ENCODE results near the gene SHISA9.

The SHISA9 gene

GRCh38 chr16:13120091-13120490 lies 218.7 kb downstream of the SHISA9 start:
- TF ChIP-seq, protein P1, sequence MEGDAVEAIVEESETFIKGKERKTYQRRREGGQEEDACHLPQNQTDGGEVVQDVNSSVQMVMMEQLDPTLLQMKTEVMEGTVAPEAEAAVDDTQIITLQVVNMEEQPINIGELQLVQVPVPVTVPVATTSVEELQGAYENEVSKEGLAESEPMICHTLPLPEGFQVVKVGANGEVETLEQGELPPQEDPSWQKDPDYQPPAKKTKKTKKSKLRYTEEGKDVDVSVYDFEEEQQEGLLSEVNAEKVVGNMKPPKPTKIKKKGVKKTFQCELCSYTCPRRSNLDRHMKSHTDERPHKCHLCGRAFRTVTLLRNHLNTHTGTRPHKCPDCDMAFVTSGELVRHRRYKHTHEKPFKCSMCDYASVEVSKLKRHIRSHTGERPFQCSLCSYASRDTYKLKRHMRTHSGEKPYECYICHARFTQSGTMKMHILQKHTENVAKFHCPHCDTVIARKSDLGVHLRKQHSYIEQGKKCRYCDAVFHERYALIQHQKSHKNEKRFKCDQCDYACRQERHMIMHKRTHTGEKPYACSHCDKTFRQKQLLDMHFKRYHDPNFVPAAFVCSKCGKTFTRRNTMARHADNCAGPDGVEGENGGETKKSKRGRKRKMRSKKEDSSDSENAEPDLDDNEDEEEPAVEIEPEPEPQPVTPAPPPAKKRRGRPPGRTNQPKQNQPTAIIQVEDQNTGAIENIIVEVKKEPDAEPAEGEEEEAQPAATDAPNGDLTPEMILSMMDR (IDR thresholded peaks at IDR 0.05): no peak
- TF ChIP-seq ZFX (IDR thresholded peaks at IDR 0.05; ENCODE audit: borderline replicate concordance): no peak
- H3K27ac ChIP-seq: no peak overlapping the region

GRCh38 chr16:13120557-13120956 lies 219.2 kb downstream of the SHISA9 start:
- H3K27ac ChIP-seq: no peak overlapping the region

DNA sequence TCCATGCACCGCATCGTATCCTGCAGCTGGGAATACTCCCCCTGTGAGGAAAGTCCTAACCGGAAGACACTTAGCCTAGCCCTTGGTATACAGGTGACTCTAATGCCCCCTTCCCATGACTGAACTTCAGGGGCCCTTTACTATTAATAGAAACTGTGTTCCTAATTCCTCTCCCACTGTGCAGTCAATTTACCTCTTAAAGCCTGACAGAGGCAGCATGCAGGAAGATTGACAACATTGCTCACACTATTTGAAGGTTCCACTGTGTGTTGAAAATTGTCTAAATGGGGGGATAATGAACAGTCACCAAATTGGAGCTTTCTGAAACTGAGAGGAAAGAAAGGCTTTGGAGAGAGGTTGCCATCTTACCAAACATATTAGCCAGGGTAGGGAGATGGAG lies 222.6 kb downstream of the SHISA9 start:
- TF ChIP-seq ZFX (IDR thresholded peaks at IDR 0.05; ENCODE audit: borderline replicate concordance): no peak
- TF ChIP-seq, protein P1 (IDR thresholded peaks at IDR 0.05): no peak

More at GRCh38 chr16:13120557-13120956, 219.2 kb downstream of the SHISA9 start:
- no peak for TF ChIP-seq ZFX (IDR thresholded peaks at IDR 0.05; ENCODE audit: borderline replicate concordance)
- TF ChIP-seq, protein P1 (IDR thresholded peaks at IDR 0.05): no peak

GRCh38 chr16:13127144-13127543 lies 225.7 kb downstream of the SHISA9 start:
- no peak for TF ChIP-seq ZFX (IDR thresholded peaks at IDR 0.05; ENCODE audit: borderline replicate concordance)
- TF ChIP-seq, protein P1 (IDR thresholded peaks at IDR 0.05): no peak
- H3K27ac ChIP-seq: no peak overlapping the region

More for the DNA sequence above, 222.6 kb downstream of the SHISA9 start:
- H3K27ac ChIP-seq: no peak overlapping the region

- no peak overlapping the region for H3K27ac ChIP-seq
- TF ChIP-seq, protein P1 (IDR thresholded peaks at IDR 0.05): no peak
- no peak for TF ChIP-seq ZFX (IDR thresholded peaks at IDR 0.05; ENCODE audit: borderline replicate concordance)
Observed at GRCh38 chr16:13130586-13130985, 229.2 kb downstream of the SHISA9 start.

DNA sequence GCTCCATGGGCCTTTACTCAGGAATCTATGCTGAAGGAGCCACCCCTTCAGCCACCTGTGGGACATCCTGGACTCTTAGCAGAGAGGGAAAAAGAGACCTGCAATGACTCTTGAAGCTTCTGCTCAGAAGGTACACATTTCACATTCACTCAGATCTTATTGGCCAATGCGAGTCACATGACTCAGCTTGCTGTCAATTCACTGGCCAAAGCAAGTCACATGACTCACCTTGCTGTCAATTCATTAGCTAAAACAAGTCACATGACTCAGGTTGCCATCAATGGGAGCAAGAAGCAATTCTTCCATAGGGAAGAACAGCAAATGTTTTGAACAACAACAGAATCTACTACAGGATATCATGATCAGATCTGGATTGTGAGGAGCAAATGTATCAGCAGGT lies 233.4 kb downstream of the SHISA9 start:
- H3K27ac ChIP-seq: no peak overlapping the region
- TF ChIP-seq, protein P1 (IDR thresholded peaks at IDR 0.05): no peak
- no peak for TF ChIP-seq ZFX (IDR thresholded peaks at IDR 0.05; ENCODE audit: borderline replicate concordance)

- no peak for TF ChIP-seq ZFX (IDR thresholded peaks at IDR 0.05; ENCODE audit: borderline replicate concordance)
- TF ChIP-seq, protein P1 (IDR thresholded peaks at IDR 0.05): no peak
- no peak overlapping the region for H3K27ac ChIP-seq
Observed at GRCh38 chr16:13136901-13137300, 235.5 kb downstream of the SHISA9 start.

Measured in 22Rv1 (cell line).